Measurements from ENCODE around the gene CCDC71L. TPM values are rescaled to one million over a fixed set of nuclear protein-coding genes. Genes with fewer than 3 reads are reported as not detected.

CCDC71L gene
- polyA plus RNA-seq, 3 donors = 2.9 to 5.1 (median 3.5) TPM

- no peak overlapping the region for H2AFZ ChIP-seq (ENCODE audit: insufficient read depth, low read depth, low read length, poor library complexity, severe bottlenecking)
- H3K27me3 ChIP-seq (ENCODE audit: control insufficient read depth in 2 of 2, insufficient read depth in 2 of 2, low read length in 2 of 2) = no peaks in the 10 kb centered on the region
- H3K4me1 Mint-ChIP-seq = no peaks in the 10 kb centered on the region
- no peak overlapping the region for H3K27ac Mint-ChIP-seq
- no peaks in the 10 kb centered on the region for H3K36me3 ChIP-seq (replicated peaks in 1 of 2; ENCODE audit: control insufficient read depth in 1 of 2, insufficient read depth in 2 of 2, low read length in 2 of 2)
- H3K4me2 ChIP-seq (replicated peaks; ENCODE audit: extremely low read depth, low read length, poor library complexity, severe bottlenecking) = no peak overlapping the region
- H3K4me3 Mint-ChIP-seq = no peak overlapping the region
- no peak overlapping the region for H3K9ac ChIP-seq (ENCODE audit: insufficient read depth, low read length, poor library complexity, severe bottlenecking)
- H3K4me3 ChIP-seq (replicated peaks in 1 of 3; ENCODE audit: low read depth in 2 of 3, low read length in 3 of 3) = no peak overlapping the region
- no peak overlapping the region for H3K27ac ChIP-seq (ENCODE audit: low read depth in 1 of 2, low read length in 2 of 2)
- H3K79me2 ChIP-seq (ENCODE audit: insufficient read depth, low read length) = no peaks in the 10 kb centered on the region
- H3K9me3 Mint-ChIP-seq = peaks cover 5 to 11% (median 7%) of the 10 kb centered on the region in 7 donors
- TF ChIP-seq, protein P1, sequence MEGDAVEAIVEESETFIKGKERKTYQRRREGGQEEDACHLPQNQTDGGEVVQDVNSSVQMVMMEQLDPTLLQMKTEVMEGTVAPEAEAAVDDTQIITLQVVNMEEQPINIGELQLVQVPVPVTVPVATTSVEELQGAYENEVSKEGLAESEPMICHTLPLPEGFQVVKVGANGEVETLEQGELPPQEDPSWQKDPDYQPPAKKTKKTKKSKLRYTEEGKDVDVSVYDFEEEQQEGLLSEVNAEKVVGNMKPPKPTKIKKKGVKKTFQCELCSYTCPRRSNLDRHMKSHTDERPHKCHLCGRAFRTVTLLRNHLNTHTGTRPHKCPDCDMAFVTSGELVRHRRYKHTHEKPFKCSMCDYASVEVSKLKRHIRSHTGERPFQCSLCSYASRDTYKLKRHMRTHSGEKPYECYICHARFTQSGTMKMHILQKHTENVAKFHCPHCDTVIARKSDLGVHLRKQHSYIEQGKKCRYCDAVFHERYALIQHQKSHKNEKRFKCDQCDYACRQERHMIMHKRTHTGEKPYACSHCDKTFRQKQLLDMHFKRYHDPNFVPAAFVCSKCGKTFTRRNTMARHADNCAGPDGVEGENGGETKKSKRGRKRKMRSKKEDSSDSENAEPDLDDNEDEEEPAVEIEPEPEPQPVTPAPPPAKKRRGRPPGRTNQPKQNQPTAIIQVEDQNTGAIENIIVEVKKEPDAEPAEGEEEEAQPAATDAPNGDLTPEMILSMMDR (IDR thresholded peaks at IDR 0.05) = no peak
- no CpG with 5 or more reads among the region's 2 CpGs for WGBS (ENCODE audit: insufficient coverage)
- no peaks in the 10 kb centered on the region for H3K27me3 Mint-ChIP-seq (ENCODE audit: low read depth in 3 of 3)
- H3K4me1 ChIP-seq (ENCODE audit: control insufficient read depth in 1 of 2, insufficient read depth in 2 of 2, low read length in 2 of 2) = no peaks in the 10 kb centered on the region
- no peak for DNase-seq
- H3K36me3 Mint-ChIP-seq = no peaks in the 10 kb centered on the region
- no peaks in the 10 kb centered on the region for H3K9me3 ChIP-seq (replicated peaks in 1 of 2; ENCODE audit: control insufficient read depth in 1 of 2, insufficient read depth in 1 of 2, low read length in 2 of 2)
- H4K20me1 ChIP-seq (ENCODE audit: insufficient read depth, low read length) = no peaks in the 10 kb centered on the region
- intact Hi-C loops (cut with micrococcal nuclease) = no loop called here
These were observed 46.2 kb downstream of the CCDC71L start for GRCh38 chr7:106614751-106615150.

GRCh38 chr7:106613848-106614560, 47.0 kb downstream of the CCDC71L start:
- no peak overlapping the region for H3K4me3 Mint-ChIP-seq
- Histone ChIP-seq H3K79me2 (ENCODE audit: insufficient read depth, low read length) (no peaks in the 10 kb centered on the region), H3K4me1 (ENCODE audit: control insufficient read depth in 1 of 2, insufficient read depth in 2 of 2, low read length in 2 of 2) (no peaks in the 10 kb centered on the region), H3K4me3 (replicated peaks in 1 of 3; ENCODE audit: low read depth in 2 of 3, low read length in 3 of 3) (no peak overlapping the region), H3K27me3 (ENCODE audit: control insufficient read depth in 2 of 2, insufficient read depth in 2 of 2, low read length in 2 of 2) (no peaks in the 10 kb centered on the region), H4K20me1 (ENCODE audit: insufficient read depth, low read length) (no peaks in the 10 kb centered on the region), H3K27ac (ENCODE audit: low read depth in 1 of 2, low read length in 2 of 2) (no peak overlapping the region), H3K9me3 (replicated peaks in 1 of 2; ENCODE audit: control insufficient read depth in 1 of 2, insufficient read depth in 1 of 2, low read length in 2 of 2) (no peaks in the 10 kb centered on the region), H3K36me3 (replicated peaks in 1 of 2; ENCODE audit: control insufficient read depth in 1 of 2, insufficient read depth in 2 of 2, low read length in 2 of 2) (no peaks in the 10 kb centered on the region), H3K9ac (ENCODE audit: insufficient read depth, low read length, poor library complexity, severe bottlenecking) (no peak overlapping the region), H2AFZ (ENCODE audit: insufficient read depth, low read depth, low read length, poor library complexity, severe bottlenecking) (no peak overlapping the region), H3K4me2 (replicated peaks; ENCODE audit: extremely low read depth, low read length, poor library complexity, severe bottlenecking) (no peak overlapping the region)
- no peaks in the 10 kb centered on the region for H3K36me3 Mint-ChIP-seq
- H3K9me3 Mint-ChIP-seq = peaks cover 2 to 9% (median 7%) of the 10 kb centered on the region in 7 donors
- intact Hi-C loops (cut with micrococcal nuclease) = no loop called here
- TF ChIP-seq, protein P1 (IDR thresholded peaks at IDR 0.05) = no peak
- H3K27ac Mint-ChIP-seq = no peak overlapping the region
- no peaks in the 10 kb centered on the region for H3K4me1 Mint-ChIP-seq
- no peak for DNase-seq
- peaks cover 0 to 2% (median 0%) of the 10 kb centered on the region in 3 donors for H3K27me3 Mint-ChIP-seq (ENCODE audit: low read depth in 3 of 3)
